Measurements from ENCODE around the gene WNK2.

WNK2 gene

DNA sequence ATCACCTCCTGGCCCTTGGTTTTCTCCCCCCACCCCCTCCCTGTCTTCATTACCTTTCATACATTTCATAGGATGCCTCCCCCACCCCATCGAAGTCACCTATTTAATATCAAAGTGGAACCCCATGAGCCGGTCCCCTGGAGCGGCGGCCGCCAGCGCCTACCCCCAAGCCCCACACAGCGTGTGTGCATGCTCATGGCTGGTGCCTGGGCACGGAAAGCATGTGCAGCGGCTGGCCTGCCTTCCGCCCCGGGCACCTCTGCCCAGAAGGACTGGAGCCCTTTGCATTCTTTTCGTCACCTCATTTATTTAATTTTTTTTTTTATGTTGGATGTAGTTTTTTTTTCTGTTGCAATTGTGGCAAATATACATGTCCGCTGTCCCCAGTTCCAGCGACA lies 116.2 kb downstream of the WNK2 start:
- DNase-seq = no peak

DNA sequence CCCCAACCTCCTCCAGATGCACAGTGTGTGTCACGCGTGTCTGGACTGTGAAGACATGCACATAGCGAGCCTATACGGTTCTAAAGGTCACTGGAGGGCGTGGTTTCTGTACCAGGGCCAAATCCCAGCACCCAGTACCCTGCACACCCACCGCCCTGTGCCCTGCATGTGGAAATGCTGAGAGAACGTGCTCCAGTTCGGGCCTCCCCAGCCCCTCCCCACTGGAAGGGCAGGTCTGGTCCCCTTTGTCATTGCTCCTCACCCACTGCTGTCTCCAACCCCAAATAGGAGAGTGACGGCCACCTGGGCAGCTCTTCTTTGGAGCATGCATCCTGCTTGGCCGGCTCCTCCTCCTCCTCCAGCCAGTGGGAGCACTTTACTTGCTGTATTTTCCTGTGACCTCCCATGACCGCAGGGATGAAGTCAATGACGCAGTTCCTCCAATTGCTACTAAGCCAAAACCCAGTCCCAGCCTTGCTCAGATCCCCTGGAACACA lies 116.7 kb downstream of the WNK2 start:
- DNase-seq = no peak

DNA sequence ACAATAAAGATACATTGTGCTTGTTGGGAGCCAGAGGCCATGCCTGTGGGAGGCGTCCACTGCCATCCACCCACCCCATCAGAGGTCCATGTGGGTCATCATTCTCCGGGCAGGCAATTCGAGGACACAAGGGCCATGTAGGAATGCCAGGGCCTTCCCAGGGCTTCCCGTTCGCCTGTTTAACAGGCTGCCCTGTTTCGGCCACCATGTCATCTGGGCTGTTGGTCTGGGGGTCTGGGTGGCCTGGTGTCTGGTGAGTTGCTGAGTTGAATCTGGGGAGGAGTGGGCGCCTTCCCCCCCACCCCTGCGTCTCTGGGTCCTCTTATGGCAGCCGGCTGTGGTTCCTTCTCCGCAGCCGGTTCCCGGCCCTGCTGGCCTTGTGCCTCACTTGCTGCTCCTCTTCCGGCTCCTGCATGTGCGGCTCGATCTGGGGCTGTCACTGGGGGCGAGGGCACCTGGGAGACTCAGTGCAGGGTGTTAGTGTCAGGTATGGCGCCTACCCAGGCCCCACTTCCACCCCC lies 117.4 kb downstream of the WNK2 start:
- no peak for DNase-seq

DNA sequence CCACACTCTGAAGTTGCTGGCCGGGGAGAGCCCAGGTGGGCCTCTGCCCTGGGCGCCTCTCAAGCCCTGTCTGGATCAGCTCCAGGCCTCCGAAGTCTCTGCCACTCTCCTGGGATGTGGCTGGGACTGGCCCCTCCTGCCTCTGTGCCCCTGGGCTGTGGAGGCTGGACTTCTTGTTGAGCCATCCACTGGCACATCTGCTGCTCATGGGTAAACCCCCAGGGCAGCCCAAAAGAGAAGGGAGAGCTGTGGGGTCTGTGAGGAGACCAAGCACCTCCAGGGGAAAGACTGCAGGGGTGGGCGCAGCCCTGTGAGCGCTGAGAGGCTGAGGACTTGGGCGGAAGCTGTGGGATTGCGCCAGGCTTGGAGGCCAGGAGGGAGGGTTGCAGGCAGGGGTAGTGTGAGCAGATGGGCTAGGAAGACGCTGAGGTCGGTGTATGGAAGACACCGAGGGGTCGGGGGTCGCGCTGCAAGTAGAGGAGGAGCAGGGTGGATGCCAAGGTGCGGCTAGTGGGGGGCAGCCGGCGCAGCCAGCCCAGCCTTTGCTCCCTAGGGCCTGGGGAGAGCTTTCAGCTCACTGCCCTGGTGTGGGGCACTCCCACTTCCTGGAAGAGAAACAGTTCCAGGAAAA lies 118.1 kb downstream of the WNK2 start:
- no peak for DNase-seq

DNA sequence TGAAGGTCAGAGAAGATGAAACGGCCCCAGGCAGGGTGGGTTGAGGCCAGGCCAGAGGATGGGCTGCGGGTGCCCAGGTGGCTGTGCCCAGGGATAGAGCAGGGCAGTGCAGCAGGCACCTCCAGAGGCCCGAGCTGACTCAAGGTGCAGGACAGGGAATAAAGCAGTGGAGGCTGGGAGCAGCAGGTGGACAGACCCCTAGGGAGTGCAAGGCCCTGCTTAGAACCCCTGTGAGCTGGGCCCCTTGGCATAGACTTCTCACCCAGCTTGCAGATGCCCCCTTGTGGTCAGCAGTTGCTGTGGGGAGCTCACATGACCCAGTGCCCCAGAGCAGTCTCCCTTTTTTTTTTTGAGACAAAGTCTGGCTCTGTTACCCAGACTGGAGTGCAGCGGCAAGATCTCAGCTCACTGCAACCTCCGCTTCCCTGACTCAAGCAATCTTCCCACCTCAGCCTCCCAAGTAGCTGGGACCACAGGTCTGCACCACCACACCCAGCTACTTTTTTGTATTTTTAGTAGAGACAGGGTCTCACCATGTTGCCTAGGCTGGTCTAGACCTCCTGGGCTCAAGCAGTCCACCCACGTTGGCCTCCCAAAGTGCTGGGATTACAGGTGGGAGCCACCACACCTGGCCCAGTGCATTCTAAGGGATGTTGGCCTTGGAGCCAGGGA lies 118.8 kb downstream of the WNK2 start:
- DNase-seq = peak; percentile 69

DNA sequence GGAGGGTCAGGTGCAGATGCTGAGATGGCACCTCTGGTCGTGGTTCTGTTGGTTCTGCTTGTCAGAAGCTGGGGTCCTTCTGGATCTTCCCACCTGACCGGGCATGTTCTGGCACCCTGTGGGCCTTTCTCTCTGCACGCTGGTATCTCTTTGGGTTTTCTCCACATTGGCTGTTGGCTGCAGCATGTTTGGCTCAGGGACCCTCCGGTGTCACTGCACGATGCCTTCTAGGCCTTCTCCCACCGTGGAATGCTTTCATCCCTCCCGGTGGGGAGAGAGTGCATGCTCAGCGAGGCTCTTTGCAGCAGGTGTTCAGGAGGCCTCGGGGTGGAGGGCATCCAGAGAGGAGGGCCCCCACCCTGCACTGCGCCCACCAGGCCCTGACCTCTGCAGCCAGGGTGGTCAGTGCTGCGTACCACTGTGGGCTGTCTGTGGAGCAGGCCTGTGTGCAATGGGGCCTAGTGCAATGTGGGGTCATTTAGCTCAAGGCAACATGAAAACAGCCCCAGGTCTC lies 119.4 kb downstream of the WNK2 start:
- no peak for DNase-seq

DNA sequence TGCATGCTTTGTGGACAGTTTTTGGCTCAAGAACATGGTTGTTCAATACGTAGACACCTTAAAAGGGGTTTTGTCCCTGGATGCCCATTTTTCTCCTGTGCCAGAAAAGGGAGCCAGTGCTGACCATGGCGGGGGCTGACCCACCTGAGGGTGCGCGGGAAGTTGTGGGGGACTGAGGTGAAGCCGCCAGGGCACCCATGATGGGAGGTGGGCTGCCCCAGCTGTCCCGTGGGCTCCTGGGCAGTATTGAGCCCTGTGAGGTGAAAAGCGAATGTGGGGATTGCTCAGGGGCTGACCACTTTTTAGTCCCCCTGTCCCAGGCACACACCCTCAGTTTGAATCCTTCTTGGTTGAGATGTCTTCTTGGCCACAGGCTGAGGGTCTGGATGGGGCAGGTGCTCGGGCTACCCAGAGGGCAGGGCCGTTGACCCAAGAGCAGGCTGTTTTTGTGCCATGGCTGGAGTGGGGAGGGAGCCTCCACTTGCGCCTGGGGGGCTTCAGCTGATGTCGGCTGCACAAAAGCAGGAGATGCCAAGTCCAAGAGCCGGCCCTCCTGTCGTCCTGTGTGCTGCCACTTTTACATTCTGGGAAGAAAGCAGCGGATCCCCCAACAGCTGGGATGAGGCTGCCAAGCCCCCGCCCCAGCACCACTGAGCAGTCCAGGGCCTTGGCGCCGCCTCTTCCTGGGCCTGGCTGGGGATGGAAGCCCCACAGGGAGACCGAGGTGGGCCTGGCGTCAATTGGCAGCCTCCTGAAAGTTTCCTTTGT lies 120.1 kb downstream of the WNK2 start:
- no peak for DNase-seq

DNA sequence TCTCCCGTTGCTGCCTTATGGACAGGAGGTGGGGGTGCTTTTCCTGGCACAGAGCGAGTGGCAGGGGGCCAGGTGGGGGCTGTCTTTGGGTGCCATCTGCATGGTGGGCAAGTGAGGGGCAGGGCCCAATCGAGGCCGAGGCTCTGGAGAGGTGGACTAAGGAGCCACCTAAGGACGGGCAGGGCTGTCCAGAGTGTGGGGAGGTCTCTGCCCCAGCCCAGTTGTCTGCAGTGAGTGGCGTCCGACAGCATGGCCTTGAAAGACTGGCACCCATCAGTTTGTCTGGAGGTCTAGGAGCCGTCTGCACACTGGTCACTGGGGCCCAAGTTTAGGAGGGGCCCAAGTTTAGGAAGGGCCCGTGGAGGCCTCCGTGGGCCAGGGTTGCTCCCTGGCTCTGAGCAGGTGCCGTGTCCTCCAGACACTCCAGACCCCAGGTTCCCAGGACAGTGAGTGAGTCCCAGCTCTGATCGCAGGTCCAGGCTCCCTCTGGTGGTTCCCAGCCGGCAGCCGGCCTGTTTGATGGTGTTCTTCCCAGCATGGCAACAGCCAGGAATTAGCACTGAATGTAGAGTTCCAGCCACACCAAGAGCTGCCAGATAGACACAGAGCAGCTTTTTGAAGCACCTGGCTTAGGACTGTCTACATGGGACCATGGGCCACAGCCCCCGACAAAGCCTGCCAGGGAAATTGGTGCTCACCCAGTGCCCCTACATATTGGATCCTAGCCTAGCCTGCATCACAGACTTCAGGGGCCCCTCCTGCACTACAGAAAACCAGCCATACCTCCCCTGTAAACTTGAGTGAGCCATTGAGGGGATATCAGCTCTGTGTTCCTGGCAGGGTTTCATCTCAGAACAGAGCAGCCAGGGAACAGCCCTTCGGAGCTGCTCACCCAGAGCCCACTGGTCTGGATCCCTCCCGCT lies 120.9 kb downstream of the WNK2 start:
- DNase-seq = peak; percentile 13

DNA sequence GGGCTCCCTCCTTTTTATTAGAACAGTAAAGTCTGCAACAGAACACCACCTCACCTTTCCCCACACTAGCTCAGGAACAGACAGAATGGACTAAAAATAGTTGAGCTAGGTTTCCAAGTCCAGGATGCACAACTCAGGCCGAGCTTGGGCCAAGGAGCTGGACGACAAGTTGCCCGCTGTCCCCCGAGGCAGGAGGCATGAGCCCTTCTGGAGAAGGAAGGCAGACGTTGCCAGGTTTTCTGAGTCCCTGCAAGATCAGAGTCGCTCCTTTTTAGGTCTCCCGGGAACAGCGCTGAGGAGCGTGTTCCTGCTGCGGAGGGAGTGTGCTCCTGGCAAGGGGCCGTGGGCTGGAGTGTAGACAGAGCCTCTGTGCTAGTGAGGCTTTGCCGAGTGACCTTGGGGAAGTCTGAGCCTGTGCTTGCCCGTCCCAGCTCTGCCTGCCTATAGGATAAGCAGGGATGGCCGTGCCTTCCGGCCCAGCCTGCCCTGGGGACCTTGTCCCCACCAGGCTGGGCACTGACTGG lies 121.6 kb downstream of the WNK2 start:
- DNase-seq = no peak

DNA sequence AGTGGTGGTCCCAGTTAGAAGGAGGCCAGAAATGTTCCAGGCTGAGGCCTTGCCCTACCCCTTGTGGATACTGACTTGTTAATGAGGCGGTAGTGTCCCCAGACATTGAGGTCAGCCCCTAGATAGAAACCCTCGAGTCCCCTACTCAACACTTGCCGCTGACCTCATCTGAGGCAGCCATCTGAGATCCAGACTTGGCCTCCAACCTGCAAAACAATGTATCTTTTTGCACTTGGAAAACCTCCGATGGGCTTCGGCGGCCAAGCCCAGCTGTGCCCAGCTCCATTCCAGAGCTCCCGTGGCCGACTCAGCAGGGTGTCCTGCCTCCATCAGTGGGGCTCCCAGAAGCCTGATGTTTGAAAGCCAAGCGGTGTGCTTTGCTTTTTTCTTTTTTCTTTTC lies 122.1 kb downstream of the WNK2 start:
- DNase-seq = no peak

DNA sequence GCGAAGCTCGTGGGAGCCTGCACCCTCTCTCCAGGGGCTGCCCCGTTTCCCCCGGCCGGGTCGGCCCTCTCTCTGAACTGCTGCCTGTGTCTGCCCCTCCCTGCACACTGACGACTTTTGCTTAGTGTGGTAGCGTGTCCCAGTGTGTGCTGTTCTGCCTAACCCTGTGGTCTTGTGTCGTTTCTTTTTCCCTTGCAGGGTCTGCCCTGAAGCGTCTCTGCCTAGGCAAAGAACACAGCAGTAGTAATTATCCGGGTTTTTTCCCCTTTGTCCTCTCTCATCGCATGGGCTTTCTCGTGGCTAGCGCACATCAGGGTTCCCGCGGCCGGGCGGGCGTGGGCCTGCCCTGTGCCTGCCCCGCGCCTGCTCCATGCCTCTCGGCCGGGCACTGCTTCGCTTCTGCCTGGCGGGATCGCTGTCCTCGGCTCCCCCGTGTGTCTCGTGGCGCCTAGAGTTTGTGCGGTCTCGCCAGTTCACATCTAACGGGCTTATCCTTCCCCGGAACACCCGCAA lies 122.7 kb downstream of the WNK2 start:
- DNase-seq = no peak

DNA sequence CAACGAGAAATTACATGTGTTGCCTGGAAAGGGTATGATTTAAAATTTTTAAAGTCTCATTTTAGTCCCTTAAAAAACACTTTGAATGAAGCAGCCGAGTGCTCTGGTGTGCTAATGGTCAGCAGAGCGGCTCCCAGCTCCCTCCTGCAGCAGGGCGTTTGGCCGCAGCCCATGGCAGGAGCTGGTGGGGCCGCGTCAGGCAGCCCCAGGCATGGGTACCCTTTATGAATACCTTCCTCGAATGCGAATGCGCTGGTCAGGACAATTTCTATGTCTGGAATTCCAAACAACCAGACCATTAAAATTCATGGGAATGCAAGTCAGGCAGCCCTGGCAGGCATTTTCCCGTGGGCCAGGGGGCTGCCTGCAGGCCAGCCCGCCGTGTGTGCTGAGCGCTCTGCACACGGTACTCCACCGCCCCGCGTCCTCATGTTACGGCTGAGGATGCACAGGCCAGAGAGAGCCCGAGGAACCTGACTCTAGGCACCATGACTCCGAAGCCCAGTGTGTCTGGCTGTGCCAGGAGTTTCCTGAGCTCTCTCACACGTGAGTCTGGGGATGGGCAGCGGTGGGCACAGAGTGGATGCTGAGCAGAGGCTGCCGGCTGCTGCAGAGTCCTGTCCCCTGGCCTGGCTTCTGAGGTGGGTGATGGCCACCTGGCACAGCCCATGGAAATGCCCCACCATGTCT lies 123.7 kb downstream of the WNK2 start:
- DNase-seq = no peak

DNA sequence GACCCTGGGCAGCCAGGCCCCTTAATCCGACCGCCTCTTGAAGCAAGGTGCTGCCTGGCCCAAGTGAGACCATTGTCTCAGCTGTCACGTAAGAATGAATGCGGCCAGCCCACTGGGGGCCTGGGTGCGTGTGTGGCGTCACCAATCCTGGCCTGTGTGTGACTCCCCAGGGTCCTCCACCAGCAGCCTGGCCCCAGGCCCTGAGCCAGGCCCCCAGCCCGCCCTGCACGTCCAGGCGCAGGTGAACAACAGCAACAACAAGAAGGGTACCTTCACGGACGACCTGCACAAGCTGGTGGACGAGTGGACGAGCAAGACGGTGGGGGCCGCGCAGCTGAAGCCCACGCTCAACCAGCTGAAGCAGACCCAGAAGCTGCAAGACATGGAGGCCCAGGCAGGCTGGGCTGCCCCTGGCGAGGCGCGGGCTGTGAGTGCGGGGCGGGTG lies 124.2 kb downstream of the WNK2 start:
- DNase-seq = no peak

DNA sequence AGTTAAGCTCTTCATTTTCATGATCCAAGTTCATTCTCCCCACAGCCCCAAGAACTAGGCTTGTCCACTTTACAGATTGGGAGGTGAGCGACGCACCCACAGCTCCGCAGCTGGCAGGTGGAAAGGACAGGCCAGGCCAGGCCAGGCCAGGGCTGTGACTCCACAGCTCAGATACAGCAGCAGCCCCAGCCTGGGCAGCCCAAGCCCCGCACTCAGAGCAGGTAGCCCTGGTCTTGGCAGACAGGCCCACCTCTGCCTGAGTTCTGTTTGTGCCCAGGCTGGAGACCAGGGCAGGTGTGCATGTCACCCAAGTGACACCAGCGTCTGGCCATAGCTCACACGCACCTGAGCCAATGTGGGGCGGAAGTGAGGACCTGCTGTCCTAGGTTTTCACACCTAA lies 124.7 kb downstream of the WNK2 start:
- DNase-seq = no peak

DNA sequence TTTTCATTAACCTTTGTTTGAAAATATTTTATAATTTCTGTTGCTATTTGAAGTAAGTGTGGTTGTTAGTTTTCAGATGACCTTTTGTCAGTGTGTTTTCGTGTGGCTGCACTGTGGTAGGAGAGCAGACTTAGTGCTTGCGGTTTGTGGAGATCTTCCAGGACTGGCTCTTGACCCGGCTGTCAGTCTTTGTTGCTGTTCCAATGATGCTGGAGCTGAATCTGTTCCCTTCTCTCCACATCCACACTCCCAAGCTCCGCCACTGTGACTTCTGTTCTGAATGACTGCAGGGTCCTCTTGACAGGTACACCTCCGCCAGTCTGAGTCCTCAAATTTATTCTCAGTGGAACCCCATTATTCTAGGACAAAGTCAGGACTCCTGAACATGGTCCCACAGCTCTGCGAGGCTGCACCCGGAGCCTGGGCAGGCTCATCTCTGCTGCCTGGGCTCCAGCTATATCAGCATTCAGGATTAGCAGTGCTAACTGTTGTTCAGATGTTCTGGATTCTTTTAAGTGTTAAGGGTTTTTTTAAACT lies 126.0 kb downstream of the WNK2 start:
- DNase-seq = no peak

DNA sequence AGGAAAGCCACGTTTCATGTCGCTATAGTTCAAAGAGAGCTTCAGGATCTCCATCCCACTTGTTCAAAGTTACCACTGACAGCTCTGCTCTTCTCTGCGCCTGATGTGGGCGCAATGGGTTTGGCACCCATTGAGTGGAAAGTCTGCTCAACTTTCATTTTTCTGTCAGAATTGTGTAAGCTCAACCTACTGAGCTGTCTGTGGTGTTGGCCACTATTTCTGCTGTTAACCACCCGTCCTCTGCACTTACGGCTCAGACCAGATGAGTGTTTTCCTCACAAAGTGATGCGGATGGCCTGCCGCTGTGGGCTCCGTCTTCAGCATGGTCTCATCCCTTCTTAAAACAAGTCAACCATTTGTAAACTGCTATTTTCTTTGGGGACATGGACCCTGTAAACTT lies 131.2 kb downstream of the WNK2 start:
- peak; percentile 8 for DNase-seq

DNA sequence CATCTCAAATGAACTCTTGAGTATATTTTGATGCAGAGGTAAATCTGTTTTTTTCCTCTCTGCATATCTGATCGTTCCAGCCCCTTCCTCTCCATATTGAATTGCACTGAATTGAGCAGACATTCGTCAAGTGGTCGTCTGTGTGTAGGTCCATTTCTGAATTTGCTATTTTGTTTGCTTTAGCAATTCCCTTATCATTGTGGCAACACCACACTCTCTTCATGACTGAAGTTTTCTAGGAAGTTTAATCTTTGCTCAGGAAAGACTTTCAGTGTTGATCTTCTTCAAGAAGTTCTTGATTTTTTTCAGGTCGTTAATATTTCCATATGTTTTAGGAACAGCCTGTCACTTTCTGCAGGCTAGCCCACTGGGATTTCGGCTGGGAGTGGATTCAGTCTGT lies 132.0 kb downstream of the WNK2 start:
- DNase-seq = no peak

DNA sequence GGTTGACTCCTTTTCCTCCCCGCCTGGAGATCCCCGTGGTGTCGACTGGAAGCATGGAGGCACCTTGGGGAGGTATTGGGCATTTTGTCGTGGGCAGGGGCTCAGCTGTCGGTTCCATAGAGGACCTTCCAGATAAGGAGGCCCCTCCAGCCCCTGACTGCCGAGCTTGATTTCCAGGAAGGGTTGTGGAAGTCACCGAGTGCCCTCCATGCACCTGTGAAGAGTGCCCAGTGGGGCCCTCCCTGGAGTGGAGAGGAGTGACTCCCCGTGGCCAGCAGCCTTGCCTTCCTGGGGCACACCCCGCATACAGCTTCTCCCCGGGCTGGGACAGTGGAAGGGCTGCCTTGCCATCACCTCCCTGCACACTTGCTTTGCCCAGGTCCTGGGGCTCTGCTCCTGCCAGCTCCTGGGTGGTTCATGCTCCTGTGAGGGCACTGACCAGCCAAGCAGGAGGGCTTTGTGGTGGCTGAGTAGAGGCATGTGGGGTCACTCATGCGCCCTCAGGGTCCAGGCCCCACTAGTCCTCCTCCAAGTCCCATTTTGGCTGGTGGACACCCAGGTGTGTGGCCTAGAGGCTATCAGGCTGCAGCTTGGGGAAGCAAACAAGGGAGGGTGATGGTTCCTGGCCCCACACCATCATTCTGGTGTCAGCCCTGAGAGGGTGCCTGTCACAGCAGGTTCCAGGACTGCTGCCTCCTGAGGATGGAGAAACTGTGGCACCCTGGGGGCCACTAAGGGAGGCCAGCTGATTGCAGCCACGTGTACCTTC lies 133.0 kb downstream of the WNK2 start:
- no peak for DNase-seq

DNA sequence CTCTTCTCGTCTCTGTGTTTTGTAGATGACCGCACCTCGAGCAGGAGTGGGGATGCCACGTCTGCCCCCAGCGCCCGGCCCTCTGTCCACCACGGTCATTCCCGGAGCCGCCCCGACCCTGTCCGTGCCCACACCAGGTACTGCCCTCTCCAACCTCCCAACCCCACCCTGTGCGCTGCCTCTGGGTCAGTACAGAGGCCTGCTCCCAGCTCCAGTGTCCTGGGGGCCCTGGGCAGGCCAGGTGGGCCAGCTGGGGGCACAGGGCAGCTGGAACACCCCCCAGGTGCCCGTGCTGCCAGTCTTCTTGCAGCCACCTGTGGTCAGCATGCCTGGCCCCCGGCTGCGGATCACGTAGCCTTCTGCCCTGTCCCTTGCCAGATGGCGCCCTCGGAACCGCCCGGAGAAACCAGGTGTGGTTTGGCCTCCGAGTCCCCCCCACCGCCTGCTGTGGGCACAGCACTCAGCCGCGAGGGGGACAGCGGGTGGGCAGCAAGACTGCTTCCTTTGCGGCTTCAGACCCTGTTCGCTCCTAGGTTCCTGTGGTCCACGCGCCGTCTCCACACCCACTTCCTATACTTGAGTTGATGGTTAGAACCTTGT lies 133.7 kb downstream of the WNK2 start:
- no peak for DNase-seq

DNA sequence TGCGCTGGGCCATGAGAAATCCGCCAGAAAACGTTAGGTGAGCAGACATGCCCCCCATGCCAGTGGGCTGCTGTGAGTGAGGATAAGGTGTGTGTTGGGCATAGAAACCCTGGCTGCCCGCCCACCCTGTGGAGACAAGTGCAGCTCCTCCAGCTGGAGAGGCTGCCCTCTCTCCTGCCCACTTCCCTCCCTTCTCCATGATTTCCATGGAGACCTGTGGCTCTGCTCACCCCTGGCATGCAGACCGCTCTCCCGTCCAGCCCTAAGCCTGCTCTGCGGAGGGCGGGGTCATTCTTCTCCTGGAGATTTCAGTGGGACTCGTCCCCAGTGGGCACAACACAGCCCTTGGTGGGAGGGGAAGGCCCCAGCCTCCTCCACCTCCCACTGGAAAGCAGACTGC lies 134.5 kb downstream of the WNK2 start:
- no peak for DNase-seq
